GM18868 (cell line): ENCODE measurements around the gene CISD3.

Source experiments
- ATAC-seq: cut with Tn5 transposase; IDR thresholded peaks from one replicate; pipeline ENCODE4 v1.9.1; 2021; ENCODE audit warnings: mild to moderate bottlenecking, moderate library complexity; ENCODE audit not compliant: unreplicated experiment

CISD3 gene

GRCh38 chr17:38742411-38743308, 12.5 kb downstream of the CISD3 start:
- no peak for ATAC-seq

GRCh38 chr17:38743556-38744171, 13.5 kb downstream of the CISD3 start:
- no peak for ATAC-seq

- ATAC-seq: no peak
Measured at GRCh38 chr17:38745545-38745944, 15.4 kb downstream of the CISD3 start.

GRCh38 chr17:38746004-38746848, 16.1 kb downstream of the CISD3 start:
- no peak for ATAC-seq

- ATAC-seq: no peak
Measured at GRCh38 chr17:38746849-38747462, 16.8 kb downstream of the CISD3 start.

GRCh38 chr17:38747463-38748148, 17.5 kb downstream of the CISD3 start:
- ATAC-seq: no peak

GRCh38 chr17:38748149-38748891, 18.2 kb downstream of the CISD3 start, which contains the start of gene PCGF2:
PCGF2 (minus strand) TSS chr17:38748336; CDS start chr17:38740402, 7,934 bp downstream.
- ATAC-seq: no peak

GRCh38 chr17:38748892-38749222, 18.7 kb downstream of the CISD3 start:
- ATAC-seq: no peak

GRCh38 chr17:38749223-38750043, 19.3 kb downstream of the CISD3 start:
- no peak for ATAC-seq

- ATAC-seq: no peak
Measured at GRCh38 chr17:38750044-38750311, 19.8 kb downstream of the CISD3 start.

GRCh38 chr17:38750312-38751121, 20.4 kb downstream of the CISD3 start:
- ATAC-seq: no peak

- ATAC-seq: no peak
Measured at GRCh38 chr17:38751144-38751807, 21.1 kb downstream of the CISD3 start.

GRCh38 chr17:38751808-38752307, 21.7 kb downstream of the CISD3 start:
- ATAC-seq: peak; percentile 5

- peak; percentile 86 for ATAC-seq
Measured at GRCh38 chr17:38752308-38753070, 22.3 kb downstream of the CISD3 start, which contains the start of gene PSMB3. PSMB3 (plus strand) TSS chr17:38752741; CDS start chr17:38752827, 86 bp downstream.

GRCh38 chr17:38753071-38753506, 22.9 kb downstream of the CISD3 start:
- ATAC-seq: no peak

- ATAC-seq: no peak
Measured at GRCh38 chr17:38761612-38762011, 31.5 kb downstream of the CISD3 start.

GRCh38 chr17:38762231-38762630, 32.1 kb downstream of the CISD3 start:
- ATAC-seq: no peak
